Stomach (tissue), 4 donors: ENCODE results near the gene IL10RA.
"Not testable (repeated sequence)": the region's sequence is repeated elsewhere in the genome, so short reads cannot be mapped to it uniquely, and the experiment has no call there.

Source experiments
- CTCF ChIP-seq, 7 experiments: fragments of 450-650 bp in 4 of 7; fragments of 200-600 bp in 3 of 7; sonication (generic) in 3 of 7; IDR thresholded peaks; one replicate each; pipeline ENCODE4 v1.5.1; 2016 to 2019; ENCODE audit warnings: antibody characterized with exemption in 7 of 7, control low read depth in 2 of 7, mild to moderate bottlenecking in 1 of 7
- POLR2A ChIP-seq, 4 donors: fragments of 450-650 bp; IDR thresholded peaks; one replicate each; pipeline ENCODE4 v1.6.1; 2016; ENCODE audit warnings: antibody characterized with exemption in 4 of 4, control low read depth in 2 of 4, mild to moderate bottlenecking in 1 of 4, moderate library complexity in 1 of 4
- POLR2AphosphoS5 ChIP-seq, 3 donors: sonication (generic); formaldehyde crosslinking; IDR thresholded peaks; one replicate each; pipeline ENCODE4 v1.6.1; 2016; ENCODE audit warnings: antibody characterized with exemption in 3 of 3

GRCh38 chr11:117947751-117948150, 38.4 kb upstream of the IL10RA start:
- not testable (repeated sequence) for TF ChIP-seq CTCF, POLR2AphosphoS5, POLR2A (IDR thresholded peaks at IDR 0.05)
